Upper lobe of left lung (tissue), 6 donors: ENCODE results near the gene PDLIM4. TPM values are rescaled to one million over a fixed set of nuclear protein-coding genes. Genes with fewer than 3 reads are reported as not detected.
A peak's percentile ranks its signal among the peaks of the same experiment; 100 is the strongest.

Experiments
- ATAC-seq, 2 donors: fragments of 200-7000 bp; cut with Tn5 transposase; one replicate each; pipeline ENCODE4 v1.9.1; 2022; ENCODE audit warnings: mild to moderate bottlenecking in 2 of 2, moderate library complexity in 2 of 2; ENCODE audit not compliant: low FRiP score in 2 of 2
- DNase-seq, 2 donors: peaks; one replicate each; pipeline ENCODE4 v3.0.0-alpha.2; 2019 to 2020
- H3K27ac ChIP-seq, 4 donors: fragments of 200-600 bp; sonication (generic); one replicate each; pipeline ENCODE4 v1.5.1; 2016 to 2019
- H3K27me3 ChIP-seq, 4 donors: fragments of 200-600 bp; sonication (generic); one replicate each; pipeline ENCODE4 v1.5.1; 2017 to 2019
- H3K36me3 ChIP-seq, 4 donors: fragments of 200-600 bp; sonication (generic); one replicate each; pipeline ENCODE4 v1.5.1; 2016 to 2019
- H3K4me1 ChIP-seq, 4 donors: fragments of 200-600 bp; sonication (generic); one replicate each; pipeline ENCODE4 v1.5.1; 2018 to 2019
- H3K4me3 ChIP-seq, 4 donors: fragments of 200-600 bp; sonication (generic); one replicate each; pipeline ENCODE4 v1.5.1; 2017 to 2019; ENCODE audit warnings: mild to moderate bottlenecking in 2 of 4, moderate library complexity in 1 of 4
- H3K9me3 ChIP-seq, 4 donors: fragments of 200-600 bp; sonication (generic); one replicate each; pipeline ENCODE4 v1.5.1; 2018 to 2019
- EP300 ChIP-seq, 4 donors: sonication (generic); formaldehyde crosslinking; IDR thresholded peaks; one replicate each; pipeline ENCODE4 v1.5.1; 2017; ENCODE audit warnings: antibody characterized with exemption in 4 of 4, control low read depth in 2 of 4
- POLR2A ChIP-seq, 4 donors: fragments of 450-650 bp; IDR thresholded peaks; one replicate each; pipeline ENCODE4 v1.5.1; 2016 to 2017; ENCODE audit warnings: antibody characterized with exemption in 4 of 4, mild to moderate bottlenecking in 2 of 4
- POLR2AphosphoS5 ChIP-seq, 2 donors: sonication (generic); formaldehyde crosslinking; IDR thresholded peaks; one replicate each; pipeline ENCODE4 v1.5.1; 2017; ENCODE audit warnings: antibody characterized with exemption in 2 of 2
- WGBS, 2 donors: methylation state at CpG; one replicate each; pipeline ENCODE4 v1.1.5; 2017 to 2018; 5-methylcytosine and 5-hydroxymethylcytosine counted together
- total RNA-seq, 6 donors: library from RNA; depleted of rRNA in 4 of 6; stranded (reverse); fragments of >200 nt in 4 of 6; gene quantifications; one replicate each; pipeline versions ENCODE4 v1.1.0 to v1.2.1, GENCODE V29; 2016 to 2021
- TF ChIP-seq, protein P1 (sequence below), 6 experiments: fragments of 450-650 bp in 4 of 6; fragments of 200-600 bp in 2 of 6; sonication (generic) in 2 of 6; IDR thresholded peaks; one replicate each; pipeline ENCODE4 v1.5.1; 2016 to 2019; ENCODE audit warnings: antibody characterized with exemption in 6 of 6
- donor health status: DM: no; HTN: no; CAD: no; lungs with moderate emphysema.
- donor health status: DM: no; HTN: yes; CAD: no; lungs with severe emphysema.

PDLIM4 gene
- total RNA-seq, 6 donors from 2014 or later = 3.3 to 14.2 (median 10.6) TPM

DNA sequence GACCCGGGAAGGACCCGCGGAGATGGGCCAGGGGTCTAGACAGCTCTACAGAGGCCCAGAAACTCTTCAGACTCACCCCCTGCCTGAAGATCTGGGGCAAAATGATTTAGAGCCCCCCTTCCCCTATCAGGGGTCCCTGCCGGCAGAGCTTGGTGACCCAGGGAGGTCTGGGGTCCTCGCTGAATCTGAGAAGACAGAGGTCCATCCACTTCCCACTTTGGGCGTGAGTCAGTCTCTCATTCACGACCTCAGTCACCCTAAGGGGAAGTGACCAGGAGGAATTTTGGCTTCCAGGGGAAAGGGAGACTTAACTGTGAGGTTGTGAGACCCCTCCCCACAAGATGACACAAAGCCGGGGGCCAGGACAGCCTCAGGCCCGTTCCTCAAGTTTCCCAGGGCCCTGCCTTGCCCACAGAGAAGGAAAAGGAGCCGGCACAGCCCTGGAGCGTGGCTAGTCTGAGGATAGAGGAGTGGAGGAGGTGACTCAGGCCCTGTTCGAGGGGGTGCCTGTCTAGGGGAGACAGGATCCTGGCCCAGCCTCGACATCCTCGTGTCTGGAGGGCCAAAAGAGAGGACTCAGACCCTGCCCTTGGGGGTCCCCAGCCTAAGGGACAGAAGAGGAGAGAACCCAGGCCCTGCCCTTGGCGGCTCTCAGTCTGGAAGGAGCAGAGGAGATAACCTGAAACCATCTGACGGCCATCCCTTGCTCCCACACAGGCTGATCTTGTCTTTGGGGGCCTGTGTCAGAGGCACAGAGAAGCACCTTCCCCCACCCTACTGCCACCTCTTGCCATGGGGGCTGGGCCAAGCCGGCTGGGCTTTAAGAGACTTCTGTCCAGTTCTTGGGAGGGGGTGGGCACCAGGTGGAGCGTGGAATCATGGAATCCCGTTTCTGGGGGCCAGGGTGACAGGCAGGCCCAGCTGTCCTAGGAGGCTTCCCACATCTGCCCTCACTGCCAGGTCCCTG, 889 bp downstream of the PDLIM4 start:
- Histone ChIP-seq H3K27ac (peak overlapping the region; percentile 42 to 70 (median 44)), H3K27me3 (peaks cover 0 to 6% (median 3%) of the 10 kb centered on the region in 4 donors), H3K9me3 (no peaks in the 10 kb centered on the region), H3K4me1 (peaks cover 9 to 36% (median 16%) of the 10 kb centered on the region in 4 donors), H3K4me3 (peak overlapping the region in 3 of 4 donors; percentile 38 to 54 (median 44)), H3K36me3 (no peaks in the 10 kb centered on the region)
- 73% methylated on average over 7 to 19 of the region's 19 CpGs for WGBS, 2 donors
- TF ChIP-seq POLR2AphosphoS5 (IDR thresholded peaks at IDR 0.05) = no peak
- no peak for TF ChIP-seq EP300 (IDR thresholded peaks at IDR 0.05)
- TF ChIP-seq, protein P1, sequence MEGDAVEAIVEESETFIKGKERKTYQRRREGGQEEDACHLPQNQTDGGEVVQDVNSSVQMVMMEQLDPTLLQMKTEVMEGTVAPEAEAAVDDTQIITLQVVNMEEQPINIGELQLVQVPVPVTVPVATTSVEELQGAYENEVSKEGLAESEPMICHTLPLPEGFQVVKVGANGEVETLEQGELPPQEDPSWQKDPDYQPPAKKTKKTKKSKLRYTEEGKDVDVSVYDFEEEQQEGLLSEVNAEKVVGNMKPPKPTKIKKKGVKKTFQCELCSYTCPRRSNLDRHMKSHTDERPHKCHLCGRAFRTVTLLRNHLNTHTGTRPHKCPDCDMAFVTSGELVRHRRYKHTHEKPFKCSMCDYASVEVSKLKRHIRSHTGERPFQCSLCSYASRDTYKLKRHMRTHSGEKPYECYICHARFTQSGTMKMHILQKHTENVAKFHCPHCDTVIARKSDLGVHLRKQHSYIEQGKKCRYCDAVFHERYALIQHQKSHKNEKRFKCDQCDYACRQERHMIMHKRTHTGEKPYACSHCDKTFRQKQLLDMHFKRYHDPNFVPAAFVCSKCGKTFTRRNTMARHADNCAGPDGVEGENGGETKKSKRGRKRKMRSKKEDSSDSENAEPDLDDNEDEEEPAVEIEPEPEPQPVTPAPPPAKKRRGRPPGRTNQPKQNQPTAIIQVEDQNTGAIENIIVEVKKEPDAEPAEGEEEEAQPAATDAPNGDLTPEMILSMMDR (IDR thresholded peaks at IDR 0.05) = no peak
- TF ChIP-seq POLR2A (IDR thresholded peaks at IDR 0.05) = no peak
- ATAC-seq = peak in 1 of 2 donors; percentile 76
- peak in 1 of 2 donors; percentile 19 for DNase-seq

DNA sequence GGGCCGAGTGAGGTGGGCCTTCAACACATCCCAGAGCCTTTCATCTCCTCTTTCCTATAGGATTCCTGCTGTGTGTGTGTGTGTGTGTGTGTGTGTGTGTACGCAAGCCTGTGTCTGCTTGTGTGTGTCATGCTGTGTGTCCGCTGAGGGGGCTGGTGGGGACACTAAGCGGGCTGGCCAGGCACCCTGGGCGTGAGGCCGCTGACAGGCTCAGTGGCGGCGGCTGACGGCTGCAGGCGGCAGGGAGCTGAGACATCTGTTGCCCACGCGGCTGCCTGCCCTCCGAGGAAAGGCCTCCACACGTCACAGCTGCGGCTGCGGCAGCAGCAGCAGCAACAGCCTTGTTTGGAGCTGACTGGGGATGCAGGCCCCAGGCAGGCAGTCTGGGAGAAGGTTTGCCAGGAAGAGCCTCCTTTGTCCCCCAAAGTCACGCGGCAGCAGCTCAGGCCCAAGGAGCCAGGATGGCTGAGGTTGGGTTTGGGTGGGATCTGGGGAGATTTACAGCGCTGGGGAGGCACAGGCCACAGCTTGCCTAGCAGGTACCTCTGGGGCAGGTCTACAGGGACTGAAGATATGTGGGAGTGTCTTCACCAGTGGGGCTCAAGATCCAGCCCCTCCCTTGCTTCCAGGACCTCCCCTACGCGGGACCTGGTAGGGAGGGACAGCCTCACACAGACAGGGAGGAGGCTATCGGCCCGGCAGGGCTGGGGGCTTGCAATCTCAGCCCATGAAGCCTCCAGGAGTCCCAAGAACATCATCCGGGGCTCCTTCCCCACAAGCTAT, 1.8 kb downstream of the PDLIM4 start:
- Histone ChIP-seq H3K27ac (peak overlapping the region; percentile 11 to 70 (median 44)), H3K27me3 (peaks cover 0 to 6% (median 3%) of the 10 kb centered on the region in 4 donors), H3K9me3 (no peaks in the 10 kb centered on the region), H3K36me3 (no peaks in the 10 kb centered on the region), H3K4me3 (no peak overlapping the region), H3K4me1 (peaks cover 9 to 36% (median 16%) of the 10 kb centered on the region in 4 donors)
- TF ChIP-seq POLR2AphosphoS5 (IDR thresholded peaks at IDR 0.05) (peak; percentile 81 to 87), EP300 (IDR thresholded peaks at IDR 0.05) (no peak)
- peak; percentile 9 to 73 for ATAC-seq
- 81 to 98% methylated on average over 8 to 23 of the region's 24 CpGs for WGBS, 2 donors
- peak; percentile 24 to 90 for DNase-seq

DNA sequence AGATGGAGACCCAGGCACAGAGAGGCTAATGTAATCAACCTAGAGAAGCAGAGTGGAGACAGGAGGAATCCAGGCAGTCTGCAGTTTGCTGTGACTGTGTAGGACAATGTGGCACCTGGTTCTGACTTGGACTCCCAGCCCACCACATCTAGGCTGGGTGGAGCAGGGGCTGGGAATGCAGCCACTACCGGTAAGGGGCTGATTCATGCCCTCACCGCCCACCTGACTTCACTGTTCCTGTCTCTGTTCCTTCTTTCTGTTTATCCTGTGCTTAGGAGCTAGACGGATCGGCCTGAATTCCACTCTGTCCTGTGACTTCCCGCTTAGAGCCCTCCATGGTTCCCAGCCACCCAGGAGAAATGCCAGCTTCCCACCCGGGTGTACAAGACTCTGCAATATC, 2.6 kb downstream of the PDLIM4 start:
- no peak for ATAC-seq
- DNase-seq = peak in 1 of 2 donors; percentile 21
- TF ChIP-seq POLR2A (IDR thresholded peaks at IDR 0.05) = no peak
- Histone ChIP-seq H3K36me3 (no peaks in the 10 kb centered on the region), H3K27ac (peak overlapping the region in 2 of 4 donors; percentile 21 to 53), H3K4me3 (no peak overlapping the region), H3K9me3 (no peaks in the 10 kb centered on the region), H3K27me3 (peaks cover 0 to 6% (median 3%) of the 10 kb centered on the region in 4 donors), H3K4me1 (peaks cover 9 to 36% (median 16%) of the 10 kb centered on the region in 4 donors)
- 69 to 75% methylated on average over 6 of the region's 6 CpGs for WGBS, 2 donors

DNA sequence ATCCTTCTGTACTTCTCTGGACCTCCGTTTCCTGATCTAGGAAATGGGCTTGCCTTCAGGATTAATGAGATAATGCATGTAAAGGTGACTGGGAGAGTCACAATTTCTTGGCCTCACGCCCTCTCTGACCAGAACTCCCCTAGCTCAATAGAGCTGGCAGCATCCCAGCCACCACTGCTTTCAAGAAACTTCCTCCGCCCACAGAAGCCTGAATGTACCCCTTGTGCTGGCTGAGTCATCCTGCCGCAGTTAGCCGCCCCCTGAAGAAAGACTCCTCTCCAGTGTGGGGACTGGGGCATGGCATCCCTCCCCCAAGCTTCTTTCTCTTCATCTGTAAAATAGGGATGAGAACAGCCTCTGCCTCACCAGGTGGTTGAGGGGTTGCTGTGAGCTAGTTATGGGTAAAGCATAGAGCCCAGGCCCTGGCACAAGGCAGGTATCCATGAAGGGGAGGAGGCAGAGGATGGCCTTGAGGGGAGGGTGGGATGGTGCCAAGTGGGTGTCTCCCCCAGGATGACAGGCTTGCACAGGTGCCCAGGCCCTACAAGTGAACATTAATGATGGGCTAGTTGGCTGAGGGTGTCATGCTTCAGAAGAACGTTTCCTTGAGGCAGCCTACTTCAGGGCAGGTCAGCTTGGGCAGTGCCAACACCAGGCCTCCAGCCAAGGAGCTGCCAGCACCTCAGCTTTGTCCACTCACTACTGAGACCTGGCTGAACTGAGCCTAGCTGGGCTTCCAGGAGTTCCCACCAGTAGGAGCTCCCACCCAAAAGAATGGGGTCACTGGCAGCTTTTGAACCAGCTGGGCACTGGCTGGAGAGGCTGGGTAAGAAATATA, 3.4 kb downstream of the PDLIM4 start:
- Histone ChIP-seq H3K4me1 (peaks cover 18 to 44% (median 20%) of the 10 kb centered on the region in 4 donors), H3K9me3 (no peaks in the 10 kb centered on the region), H3K36me3 (no peaks in the 10 kb centered on the region), H3K27ac (no peak overlapping the region), H3K4me3 (no peak overlapping the region), H3K27me3 (peaks cover 0 to 6% (median 3%) of the 10 kb centered on the region in 4 donors)
- 37 to 46% methylated on average over 6 of the region's 6 CpGs for WGBS, 2 donors
- TF ChIP-seq POLR2A (IDR thresholded peaks at IDR 0.05) (no peak), EP300 (IDR thresholded peaks at IDR 0.05) (no peak), POLR2AphosphoS5 (IDR thresholded peaks at IDR 0.05) (no peak)
- TF ChIP-seq, protein P1 (IDR thresholded peaks at IDR 0.05) = no peak
- peak in 1 of 2 donors; percentile 60 for DNase-seq
- no peak for ATAC-seq
